NCI-H748 (cell line): ENCODE results near the gene FAM110A.
A peak's percentile ranks its signal among the peaks of the same experiment; 100 is the strongest.
"Not testable (repeated sequence)": the region's sequence is repeated elsewhere in the genome, so short reads cannot be mapped to it uniquely, and the experiment has no call there.

Source experiments
- DNase-seq: peaks from one replicate; lab custom pipeline; 2025; ENCODE audit not compliant: unreplicated experiment; lab: John Stamatoyannopoulos, UW

Gene FAM110A

DNA sequence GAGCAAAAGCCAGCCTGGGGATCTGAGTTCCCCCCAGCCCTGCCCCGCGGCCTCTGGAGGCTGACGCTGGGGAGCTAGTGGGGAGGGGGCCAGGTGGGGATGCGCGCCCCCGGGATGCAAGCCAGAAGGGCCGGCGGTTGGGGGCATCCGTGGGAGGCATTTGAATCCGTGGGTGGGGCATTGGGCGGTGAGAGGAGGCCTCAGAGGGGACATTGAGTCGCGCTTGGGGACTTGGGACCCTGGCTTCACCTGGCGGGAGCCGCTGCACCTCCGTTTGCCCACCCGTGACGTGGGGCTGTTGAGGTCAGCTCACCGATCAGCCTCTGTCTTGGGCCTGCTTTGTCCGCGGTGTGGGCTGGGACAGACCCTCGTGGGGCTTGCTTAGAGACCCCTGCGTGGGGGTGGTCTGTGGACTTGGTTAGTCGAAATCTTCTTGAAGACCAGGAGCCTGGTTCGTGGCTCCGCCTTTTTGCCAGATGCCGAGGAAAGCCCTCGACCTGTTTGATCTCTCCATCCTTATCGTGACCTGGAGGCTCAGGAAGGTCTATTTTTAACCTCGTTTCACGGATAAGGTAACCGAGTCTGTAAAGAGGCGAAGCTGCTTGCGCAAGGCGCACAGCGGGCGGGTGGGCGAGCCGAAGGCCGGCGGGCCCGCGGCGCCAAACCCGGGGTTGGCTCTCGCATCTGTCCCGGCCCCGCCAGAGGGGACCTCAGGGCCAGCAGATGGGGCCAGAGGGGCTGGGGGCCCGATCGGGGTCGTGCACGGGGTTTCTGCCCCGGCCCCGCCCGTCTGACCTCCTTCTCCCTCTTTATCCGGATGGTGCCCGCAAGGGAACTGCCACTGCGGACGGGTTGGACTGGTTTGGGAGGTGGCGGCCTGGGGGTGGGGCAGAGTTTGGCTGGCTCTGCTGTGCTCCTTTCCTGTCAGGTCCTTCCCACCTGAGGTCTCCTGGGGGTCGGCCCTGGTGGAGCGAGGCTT is 8.3 kb downstream of the FAM110A start:
- peak; percentile 72 for DNase-seq

DNA sequence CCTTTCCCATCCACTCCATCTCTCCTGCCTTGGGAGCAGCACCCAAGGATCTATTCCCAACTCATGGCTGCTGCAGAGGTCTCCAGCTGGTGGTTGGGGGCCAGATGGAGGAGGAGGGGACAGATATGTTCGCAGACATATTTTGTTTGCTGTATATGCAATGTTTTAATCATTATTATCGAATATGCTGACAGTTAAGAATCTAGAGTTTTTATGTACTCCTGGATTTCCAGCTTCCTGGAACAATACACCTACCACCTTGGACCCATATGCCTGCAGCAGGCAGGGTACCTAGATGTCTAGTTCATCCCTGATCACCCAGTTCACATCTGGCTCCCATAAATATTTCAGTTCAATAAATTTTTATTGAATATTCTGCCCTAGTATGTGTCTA is 9.0 kb downstream of the FAM110A start:
- no peak for DNase-seq

DNA sequence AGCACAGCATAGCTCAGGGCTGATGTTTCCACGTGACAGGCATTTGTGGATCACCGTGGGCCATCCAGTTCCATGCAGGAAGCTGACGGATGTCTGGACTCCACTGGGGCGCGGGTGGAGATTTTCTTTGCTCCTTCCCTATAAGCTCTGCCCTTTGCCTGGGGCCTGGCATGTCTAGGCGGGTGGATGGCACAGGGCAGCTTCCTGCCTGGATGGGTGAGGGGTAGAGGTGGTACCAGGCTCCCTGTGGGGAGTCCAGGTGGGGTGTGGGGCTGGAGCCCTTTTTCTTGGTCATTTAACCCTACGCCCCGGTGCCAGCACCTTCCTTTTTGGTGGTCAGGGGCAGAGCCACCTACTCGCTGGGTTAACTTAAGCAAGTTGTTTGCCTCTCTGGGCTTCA is 10.4 kb downstream of the FAM110A start:
- DNase-seq: no peak

DNA sequence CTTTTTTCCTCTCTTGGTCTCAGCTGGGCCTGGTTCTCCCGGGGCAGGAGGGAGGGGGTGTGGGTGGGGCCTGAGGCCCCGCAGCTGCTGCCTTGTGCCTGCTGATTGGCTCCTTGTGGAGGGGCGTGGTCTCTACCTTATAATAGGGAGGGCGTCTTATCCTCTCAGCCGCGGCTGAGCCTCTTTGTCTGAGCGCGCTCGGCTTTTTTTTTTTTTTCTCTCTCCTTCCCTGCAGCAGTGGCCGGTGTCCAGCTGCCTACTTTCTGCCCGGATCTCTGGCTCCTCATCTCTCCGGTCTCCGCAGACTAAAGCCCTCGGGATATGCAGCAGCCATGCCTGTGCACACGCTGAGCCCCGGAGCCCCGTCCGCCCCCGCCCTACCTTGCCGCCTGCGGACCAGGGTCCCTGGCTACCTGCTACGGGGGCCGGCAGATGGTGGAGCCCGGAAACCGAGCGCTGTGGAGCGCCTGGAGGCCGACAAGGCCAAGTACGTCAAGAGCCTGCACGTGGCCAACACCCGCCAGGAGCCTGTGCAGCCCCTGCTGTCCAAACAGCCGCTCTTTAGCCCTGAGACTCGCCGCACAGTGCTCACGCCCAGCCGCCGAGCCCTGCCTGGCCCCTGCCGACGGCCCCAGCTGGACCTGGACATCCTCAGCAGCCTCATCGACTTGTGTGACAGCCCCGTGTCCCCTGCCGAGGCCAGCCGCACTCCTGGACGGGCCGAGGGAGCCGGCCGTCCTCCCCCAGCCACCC is 11.1 kb downstream of the FAM110A start:
- DNase-seq: peak; percentile 99

DNA sequence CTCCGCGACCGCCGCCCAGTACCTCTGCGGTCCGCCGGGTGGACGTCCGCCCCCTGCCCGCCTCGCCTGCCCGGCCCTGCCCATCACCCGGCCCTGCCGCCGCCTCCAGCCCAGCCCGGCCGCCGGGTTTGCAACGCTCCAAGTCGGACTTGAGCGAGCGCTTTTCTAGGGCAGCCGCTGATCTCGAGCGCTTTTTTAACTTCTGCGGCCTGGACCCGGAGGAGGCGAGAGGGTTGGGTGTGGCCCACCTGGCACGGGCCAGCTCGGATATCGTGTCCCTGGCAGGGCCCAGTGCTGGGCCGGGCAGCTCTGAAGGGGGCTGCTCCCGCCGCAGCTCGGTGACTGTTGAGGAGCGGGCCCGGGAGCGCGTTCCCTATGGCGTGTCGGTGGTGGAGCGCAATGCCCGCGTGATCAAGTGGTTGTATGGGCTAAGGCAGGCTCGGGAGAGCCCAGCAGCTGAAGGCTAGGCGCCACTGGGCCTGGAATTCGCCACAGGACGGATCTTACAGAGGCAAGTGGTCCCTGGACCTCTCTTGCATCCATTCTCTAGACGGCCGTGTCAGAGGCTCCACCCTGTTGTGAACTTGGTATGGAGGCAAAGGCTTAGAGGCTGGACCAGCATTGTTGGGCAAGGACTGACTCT is 11.8 kb downstream of the FAM110A start:
- no peak for DNase-seq

DNA sequence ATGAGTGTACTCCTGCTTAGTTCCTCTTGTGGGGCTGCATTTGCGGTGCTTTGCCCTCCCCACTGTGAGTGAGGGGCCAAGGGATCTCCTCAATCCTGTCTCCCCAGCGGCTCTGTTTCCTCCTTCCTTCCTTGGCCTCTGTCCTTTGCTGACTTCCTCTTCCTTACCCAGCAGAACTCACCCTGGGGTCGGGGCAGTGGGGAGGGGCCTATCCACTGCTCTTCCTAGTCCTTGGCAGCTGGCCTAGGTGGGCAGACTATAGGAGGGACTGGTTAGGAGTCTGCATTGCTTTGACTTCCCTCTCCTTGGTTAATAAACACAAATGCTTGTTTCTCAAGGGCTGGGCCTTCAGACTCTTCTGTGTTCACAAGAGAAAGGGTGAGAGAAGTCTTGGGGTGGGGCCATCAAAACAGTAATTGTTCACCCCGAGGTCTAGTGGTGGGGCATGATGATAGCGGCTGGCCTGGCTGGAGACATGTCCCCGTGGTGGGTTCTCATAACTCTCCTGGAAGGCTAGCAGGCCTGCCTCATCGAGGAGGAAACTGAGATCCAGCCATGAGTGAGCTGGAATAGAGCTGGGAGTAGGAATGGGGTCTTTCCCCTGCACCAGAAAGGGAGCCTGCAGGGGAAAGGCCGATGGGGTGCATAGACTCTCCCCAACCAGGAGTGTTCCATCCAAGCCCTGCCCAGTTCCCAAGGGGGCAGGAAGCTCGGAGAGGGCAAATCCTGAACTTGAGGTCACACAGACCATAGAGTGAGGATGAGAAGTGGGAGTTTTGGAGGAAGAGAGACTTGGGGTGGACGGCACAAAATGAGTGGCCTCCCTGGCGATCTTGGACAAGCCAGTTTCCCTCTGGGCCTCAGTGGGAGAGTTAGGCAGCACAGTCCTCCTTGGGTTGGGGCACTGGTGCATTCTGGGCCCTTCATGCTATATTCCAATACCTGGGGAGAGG is 12.7 kb downstream of the FAM110A start:
- DNase-seq: no peak

DNA sequence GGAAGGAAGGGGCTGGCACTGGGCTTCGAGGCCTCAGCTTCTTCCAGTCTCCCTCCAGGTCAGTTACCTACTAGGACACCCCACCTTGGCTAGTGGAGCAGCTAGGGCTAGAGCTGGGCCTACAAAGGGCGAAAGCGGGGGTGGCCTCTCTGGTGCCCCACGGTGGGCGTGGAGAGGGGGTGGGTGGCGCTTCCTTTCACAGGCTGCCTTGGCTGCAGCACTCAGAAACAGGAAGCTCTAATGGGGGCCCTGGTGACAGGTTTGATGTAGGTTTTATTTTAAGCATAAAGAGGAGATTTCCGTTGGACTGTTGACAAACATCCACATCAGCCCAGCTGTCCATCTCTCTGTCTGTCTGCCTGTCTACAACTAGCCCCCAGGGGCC is 13.4 kb downstream of the FAM110A start:
- no peak for DNase-seq

DNA sequence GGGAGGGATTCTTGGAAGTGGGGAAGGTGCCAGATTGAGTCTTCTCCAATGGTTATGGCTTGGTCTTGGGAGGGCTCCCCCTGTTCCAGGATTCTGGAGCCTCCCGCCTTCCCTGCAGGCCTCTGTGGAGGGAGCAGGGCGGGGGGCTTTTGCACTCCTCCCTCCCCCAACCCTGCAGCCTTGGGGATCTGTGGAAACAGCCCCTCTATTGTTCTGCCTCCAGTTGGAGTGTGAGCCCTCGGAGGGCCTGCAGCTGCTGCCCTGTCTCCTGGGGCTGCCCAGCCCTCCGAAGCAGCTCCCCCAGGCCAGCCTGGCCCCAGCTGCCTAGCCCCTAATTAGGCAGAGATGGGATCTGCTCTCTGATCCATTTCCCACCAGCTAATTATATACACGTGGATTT is 14.7 kb downstream of the FAM110A start:
- no peak for DNase-seq

DNA sequence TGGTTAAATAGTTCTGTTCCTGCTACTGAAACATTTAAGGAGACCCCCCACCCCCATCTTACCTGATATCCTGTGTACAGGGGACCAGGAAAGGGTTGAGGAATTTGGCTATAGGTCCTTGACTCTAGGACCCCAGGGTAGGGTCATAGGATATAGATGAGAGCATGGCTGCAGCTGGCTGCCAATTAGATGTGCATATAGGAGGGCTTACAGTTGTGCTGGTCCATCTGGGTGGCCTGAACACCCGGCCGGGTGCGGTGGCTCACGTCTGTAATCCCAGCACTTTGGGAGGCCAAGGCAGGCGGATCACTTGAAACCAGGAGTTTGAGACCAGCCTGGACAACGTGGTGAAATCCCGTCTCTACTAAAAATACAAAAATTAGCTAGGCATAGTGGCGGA is 15.2 kb downstream of the FAM110A start:
- not testable (repeated sequence) for DNase-seq

DNA sequence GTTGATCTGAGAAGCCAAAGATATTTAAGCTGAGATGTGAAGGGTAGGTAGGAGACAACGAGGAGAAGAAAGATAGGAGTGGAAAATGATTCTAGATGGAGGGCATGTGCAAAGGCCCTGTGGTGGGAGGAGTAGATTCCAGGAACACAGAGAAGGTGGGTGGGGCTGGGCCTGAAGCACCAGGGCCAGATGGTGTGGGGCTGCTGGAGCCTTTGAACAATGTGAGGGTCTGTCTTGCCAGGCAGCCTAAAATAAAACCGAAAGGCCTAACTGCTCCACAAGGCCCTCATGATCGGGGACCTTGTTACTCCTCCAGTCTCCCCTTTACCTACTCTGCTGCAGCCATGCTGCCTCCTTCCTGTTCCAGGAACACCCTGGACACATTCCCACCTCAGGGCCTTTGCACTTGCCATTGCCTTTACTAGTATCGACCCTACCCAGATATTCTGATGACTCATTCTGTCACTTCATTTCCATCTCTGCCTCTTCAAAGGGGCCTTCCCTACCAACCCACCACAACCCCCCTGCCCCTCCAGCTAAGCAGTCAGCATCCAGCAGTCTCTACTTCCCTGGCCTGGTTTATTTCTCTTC is 20.0 kb downstream of the FAM110A start:
- no peak for DNase-seq

DNA sequence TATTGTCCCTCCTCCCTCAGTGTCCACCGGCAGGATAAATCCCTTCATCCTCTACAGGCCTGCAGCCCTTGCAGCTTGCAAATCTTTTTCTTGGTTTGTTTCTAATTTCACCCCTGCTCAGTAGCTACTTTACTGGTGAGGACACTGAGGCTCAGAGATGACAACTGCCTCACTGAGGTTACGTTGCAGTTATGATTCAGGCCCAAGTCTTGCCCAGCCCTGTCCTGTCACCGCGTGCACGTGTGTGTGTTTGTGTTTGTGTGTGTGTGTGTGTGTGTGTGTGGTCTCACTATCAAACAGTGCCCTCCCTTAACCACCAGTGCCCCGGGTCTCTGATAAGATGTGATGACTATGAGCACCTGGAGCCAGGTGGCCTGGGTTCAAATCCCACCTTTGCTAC is 21.1 kb downstream of the FAM110A start:
- DNase-seq: no peak

DNA sequence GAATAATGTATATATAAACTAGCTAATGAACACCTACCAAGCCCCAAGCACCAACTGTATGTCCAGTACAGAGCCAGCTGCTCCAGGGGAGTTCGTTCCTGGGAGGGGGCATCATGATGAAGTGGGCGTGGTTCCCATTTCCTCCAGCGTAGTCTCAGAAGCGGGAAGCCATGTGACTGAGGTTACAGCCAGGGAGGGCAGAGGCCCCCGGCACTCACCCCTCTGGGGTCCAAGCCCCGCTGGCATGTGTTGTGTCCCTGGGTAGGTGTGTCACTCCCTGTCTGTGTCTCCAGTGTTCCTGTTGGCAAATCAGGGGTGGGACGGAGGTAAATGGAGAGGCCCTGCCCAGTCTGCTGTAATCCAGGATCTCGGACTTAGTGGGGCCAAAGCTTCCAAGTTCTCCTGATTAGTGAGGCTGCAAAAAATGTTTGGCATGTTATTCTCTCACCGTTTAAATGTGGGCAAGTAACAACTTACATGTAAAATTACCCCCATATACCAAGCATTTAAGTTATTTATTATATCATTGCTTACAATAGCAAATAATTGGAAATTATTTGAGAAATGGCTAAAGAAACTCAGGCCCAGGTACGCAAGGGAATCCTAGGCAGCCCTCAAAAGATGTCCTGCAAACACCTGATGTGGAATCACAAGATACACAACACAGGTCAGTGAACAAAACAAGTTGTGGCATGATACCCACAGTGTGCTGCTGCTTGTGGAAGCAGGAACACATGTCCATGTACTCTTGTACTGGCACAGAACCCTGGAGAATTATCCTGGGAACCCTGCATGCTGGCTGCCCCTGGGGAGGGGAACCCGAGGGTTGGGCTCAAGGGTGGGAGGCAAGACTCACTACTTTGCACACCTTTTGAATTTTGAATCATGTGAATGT is 22.2 kb downstream of the FAM110A start:
- no peak for DNase-seq

DNA sequence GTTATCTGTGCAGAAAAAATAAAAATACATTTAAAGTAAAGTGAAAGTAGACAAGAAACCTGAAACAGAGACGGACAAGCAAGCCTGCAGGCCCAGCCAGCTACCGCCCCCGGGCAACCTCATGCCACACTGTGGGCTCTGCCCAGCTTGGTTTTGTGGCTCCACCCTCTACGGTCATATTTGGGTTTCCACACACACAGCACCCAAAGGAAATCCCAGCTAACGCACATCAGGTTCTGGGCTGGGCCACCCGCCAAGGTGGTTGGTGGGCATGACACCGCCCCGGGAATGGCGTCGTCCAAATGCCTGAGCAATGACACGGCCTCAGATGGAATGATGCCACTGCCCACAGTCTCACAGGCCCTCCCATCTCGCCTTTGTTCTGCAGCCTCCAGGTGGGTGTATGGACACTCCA is 22.9 kb downstream of the FAM110A start:
- no peak for DNase-seq

DNA sequence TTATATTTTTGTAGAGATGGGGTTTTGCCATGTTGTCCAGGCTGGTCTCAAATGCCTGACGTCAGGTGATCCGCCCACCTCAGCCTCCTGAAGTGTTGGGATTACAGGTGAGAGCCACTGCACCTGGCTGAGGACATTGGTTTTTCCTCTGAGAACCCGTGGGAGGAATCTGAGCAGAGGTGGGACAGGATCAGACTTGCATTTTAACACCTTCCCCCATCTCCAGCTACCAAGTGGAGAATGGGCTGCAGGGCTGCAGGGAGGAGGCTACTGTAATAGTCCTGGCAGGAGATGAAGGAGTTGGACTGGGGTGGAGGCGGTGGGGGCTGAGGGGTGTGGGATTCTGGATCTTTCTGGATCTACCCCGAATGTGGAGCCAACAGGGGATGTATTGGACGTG is 24.5 kb downstream of the FAM110A start:
- no peak for DNase-seq

DNA sequence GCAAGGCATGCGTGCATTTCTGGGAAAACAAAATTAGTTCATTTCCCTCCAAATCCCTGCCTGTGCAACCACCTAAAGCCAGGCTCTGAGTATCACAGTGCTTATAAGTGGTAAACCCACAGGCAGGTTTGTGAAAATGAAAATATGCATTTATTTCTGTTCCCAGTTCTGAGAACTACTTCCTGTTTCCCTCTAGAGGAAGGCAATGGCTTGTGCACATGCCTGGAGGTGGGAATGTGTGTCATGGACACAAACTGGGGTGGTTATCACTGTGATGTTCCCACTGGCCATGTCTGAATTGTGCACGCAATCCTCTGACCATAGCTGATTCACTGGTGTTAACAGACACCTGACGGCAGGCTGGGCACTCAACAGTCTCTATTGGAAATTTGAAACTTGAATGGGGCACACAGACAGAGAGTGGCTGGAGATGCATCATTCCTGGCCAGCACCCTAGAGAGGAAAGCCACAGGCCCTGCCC is 26.3 kb downstream of the FAM110A start:
- DNase-seq: no peak

DNA sequence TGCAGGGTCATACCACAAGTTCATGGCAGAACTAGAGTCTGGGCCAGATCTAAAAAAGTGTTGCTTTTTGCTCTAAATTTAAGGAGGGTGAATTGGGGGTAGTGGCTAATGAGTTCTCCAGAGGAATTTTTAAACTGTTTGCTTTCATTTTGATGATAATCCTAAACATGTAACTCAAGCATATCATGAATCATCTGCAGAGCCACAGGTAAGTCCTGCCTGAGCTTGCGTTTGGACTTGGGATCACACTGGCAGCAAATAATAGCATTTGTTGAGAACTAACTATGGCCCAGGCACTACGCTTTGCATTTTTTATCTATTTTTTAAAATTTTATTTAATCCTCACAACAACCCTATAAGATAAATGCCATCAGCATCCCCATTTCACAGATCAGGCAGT is 27.4 kb downstream of the FAM110A start:
- no peak for DNase-seq

DNA sequence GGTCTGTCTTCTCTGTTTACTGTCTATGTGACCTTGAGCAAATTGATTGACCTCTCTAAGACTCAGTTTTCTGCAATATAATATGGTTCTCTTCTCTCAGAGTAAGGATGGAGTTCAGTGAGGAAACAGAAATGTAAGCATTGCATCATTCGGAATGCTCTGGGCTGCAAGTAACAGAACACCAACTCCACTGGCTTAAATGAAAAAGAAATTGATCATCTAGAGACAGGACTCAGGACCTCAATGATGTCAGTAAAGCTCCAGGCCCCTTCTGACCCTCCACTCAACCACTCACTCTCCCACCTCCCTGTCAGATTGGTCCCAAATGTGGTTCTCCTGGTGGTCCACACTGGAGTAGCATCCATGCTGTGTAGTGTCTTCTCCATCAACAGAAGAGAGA is 31.9 kb downstream of the FAM110A start:
- DNase-seq: no peak

DNA sequence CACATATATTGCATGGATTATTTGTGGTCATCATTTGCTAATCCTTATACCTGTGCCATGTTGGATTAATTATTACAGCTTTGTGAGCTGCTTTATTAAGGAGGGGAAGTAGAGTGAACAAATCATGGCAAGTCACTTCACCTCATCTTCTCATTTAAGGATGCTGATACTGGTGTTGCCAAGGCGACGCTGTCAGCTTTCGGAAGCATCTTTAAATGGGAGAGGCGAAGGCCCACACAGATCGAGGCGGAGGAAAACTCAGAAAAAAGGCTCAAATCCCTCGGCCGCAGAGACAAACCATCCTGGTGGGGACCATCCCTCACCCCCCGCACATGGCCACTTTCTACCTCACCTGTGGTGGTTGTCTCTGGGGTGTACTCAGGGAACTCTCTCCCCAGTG is 34.8 kb downstream of the FAM110A start:
- DNase-seq: no peak

DNA sequence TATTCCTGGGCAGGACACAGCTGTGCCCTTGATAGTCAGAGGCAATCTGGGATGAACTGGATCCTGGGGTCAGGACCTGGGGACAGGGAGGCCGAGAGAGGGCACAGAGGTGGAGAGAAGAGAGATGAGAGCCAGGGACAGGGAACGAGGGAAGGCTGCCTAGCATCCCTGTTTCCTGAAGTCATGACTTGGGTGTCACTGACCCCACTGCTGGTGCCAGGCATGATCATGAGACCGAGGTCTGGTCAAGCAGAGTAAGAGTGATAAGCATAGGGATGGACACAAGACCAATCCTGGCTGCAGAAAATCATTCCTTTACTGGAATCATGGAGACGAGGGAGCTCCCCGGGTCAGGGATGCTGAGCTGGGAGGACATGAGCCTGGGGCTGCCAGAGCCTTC is 36.1 kb downstream of the FAM110A start:
- no peak for DNase-seq
